Calu3 (cell line): ENCODE results near the gene NAT10. TPM values are rescaled to one million over a fixed set of nuclear protein-coding genes. Genes with fewer than 3 reads are reported as not detected.

ENCODE experiments used
- BruUV-seq: library from RNA; stranded (reverse); fragments of 400-500 nt; replicated peaks from 2 replicates; lab custom pipeline; 2021; lab: Mats Ljungman, UMichigan
- CTCF ChIA-PET: fragments of 300-600 bp; sonication (Branson Sonifier 250); formaldehyde crosslinking; loops from one replicate; lab custom pipeline; 2022; ENCODE audit warnings: antibody characterized with exemption; lab: Charles Lee
- DNase-seq: peaks from one replicate; pipeline ENCODE4 v3.0.0; 2022
- H3K27ac Mint-ChIP-seq: one replicate; pipeline ENCODE4 v1.8.0; 2022; ENCODE audit warnings: mixed read lengths; ENCODE audit not compliant: unreplicated experiment
- H3K27me3 Mint-ChIP-seq: one replicate; pipeline ENCODE4 v1.8.0; 2022; ENCODE audit warnings: mixed read lengths; ENCODE audit not compliant: unreplicated experiment
- H3K36me3 Mint-ChIP-seq: one replicate; pipeline ENCODE4 v1.8.0; 2022; ENCODE audit warnings: mild to moderate bottlenecking, moderate library complexity, mixed read lengths; ENCODE audit not compliant: insufficient read depth, unreplicated experiment
- H3K4me1 Mint-ChIP-seq: one replicate; pipeline ENCODE4 v1.8.0; 2022; ENCODE audit warnings: mild to moderate bottlenecking, low read depth, mixed read lengths; ENCODE audit not compliant: unreplicated experiment
- H3K4me3 Mint-ChIP-seq: one replicate; pipeline ENCODE4 v1.8.0; 2022; ENCODE audit warnings: mild to moderate bottlenecking, low read depth, moderate library complexity, mixed read lengths; ENCODE audit not compliant: unreplicated experiment
- H3K9me3 Mint-ChIP-seq: one replicate; pipeline ENCODE4 v1.8.0; 2022; ENCODE audit warnings: low read depth, mixed read lengths; ENCODE audit not compliant: unreplicated experiment
- CTCF ChIP-seq: fragments of 200-600 bp; IDR thresholded peaks from one replicate; pipeline ENCODE4 v1.8.0; 2022; ENCODE audit warnings: antibody characterized with exemption; ENCODE audit not compliant: unreplicated experiment
- intact Hi-C: fragments of 100-400 bp; cut with micrococcal nuclease; formaldehyde crosslinking; loops from one replicate; pipeline ENCODE4 v1.10.0; 2022; ENCODE audit not compliant: unreplicated experiment
- total RNA-seq: library from RNA; stranded (reverse); gene quantifications from 2 replicates; pipeline ENCODE4 v1.2.3, GENCODE V29; 2022

The NAT10 gene
- total RNA-seq, 1 experiment from 2014 or later: 80.1 TPM

DNA sequence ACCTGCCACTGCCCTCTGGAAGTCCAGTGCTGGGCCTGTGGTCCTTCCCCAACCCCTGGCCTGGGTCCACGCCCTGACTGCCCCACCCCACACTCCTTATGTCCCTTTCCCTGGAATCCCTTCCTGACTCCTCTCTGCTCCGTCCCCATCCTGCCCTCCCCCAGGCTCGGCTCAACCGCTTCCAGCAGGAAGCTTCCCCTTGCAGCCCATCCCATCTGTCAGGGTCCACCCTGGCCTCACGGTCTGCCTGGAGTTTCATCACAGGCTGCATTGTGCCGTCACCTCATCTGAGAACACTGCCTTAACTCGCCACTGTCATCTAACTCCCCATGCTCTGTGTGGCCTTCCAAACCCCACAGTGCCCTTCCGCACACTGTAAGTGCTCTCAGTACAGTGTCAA lies 64.3 kb downstream of the NAT10 start:
- Mint-ChIP-seq H3K36me3 (peaks cover 32% of the 10 kb centered on the region), H3K9me3 (no peaks in the 10 kb centered on the region), H3K27me3 (no peaks in the 10 kb centered on the region), H3K27ac (no peak overlapping the region), H3K4me3 (no peak overlapping the region), H3K4me1 (peaks cover 11% of the 10 kb centered on the region)
- intact Hi-C loops: no loop called here
- no peak for DNase-seq
- no TSS peak for BruUV-seq
- CTCF ChIA-PET: no interaction called here
- no peak for TF ChIP-seq CTCF

DNA sequence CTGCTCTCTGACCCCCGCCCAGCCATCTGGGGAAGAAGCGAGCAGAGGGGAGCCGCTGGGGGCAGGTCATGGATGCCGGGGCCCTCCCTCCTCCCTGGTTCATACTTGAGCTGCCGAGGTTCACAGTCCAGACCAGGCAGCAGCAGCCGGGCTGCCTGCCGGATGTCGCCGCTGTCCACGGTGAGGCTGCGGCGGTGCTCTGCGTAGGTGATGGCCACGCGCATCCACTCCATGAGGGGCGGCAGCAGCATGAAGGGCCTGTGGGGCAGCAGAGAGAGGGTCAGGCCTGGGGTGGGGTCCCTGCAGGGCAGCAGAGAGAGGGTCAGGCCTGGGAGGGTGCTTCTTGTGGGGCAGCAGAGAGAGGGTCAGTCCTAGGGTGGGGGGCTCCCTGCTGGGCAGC lies 67.6 kb downstream of the NAT10 start:
- DNase-seq: no peak
- no TSS peak for BruUV-seq
- no peak overlapping the region for H3K4me3 Mint-ChIP-seq
- intact Hi-C loops: no loop called here
- CTCF ChIA-PET: interaction anchor here (1.5 to 1.9 kb wide), 2 partner anchors 184 to 185 kb away, joined by 4 to 37 read pairs; partner anchors contain the start of gene ABTB2
- peaks cover 21% of the 10 kb centered on the region for H3K36me3 Mint-ChIP-seq
- no peak overlapping the region for H3K27ac Mint-ChIP-seq
- peaks cover 18% of the 10 kb centered on the region for H3K4me1 Mint-ChIP-seq
- H3K27me3 Mint-ChIP-seq: no peaks in the 10 kb centered on the region
- no peaks in the 10 kb centered on the region for H3K9me3 Mint-ChIP-seq
- TF ChIP-seq CTCF: no peak

DNA sequence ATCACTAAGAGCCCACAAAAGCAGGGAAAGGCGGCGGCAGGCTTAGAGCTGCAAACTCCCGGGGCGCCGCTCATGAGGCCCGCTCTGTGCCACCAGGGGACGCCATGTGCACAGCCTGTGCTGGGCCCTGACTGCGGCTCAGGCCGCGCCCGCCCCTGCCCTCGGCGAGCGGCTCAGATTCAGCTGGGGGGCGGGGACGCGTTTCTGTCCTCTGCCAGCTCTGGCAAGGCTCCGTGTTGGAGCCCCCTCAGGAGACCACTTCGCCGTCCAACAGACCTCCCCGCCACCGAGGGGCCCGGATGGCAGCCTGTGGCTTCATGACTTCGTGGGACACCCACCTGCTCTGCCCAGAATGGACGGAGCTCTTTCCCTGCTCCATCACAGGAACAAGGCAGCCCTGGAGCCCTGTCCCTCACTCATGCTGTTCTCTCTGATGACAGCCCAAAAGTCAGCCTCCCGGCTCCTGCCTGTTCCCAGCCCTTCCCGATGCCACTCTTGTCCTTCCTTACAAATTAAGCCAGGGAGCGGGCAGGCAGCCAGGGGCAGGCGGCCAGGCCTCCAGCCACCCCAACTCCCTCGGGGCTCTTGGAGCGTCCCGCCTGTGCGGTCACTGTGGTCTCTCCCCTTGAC lies 69.1 kb downstream of the NAT10 start:
- Mint-ChIP-seq H3K27me3 (no peaks in the 10 kb centered on the region), H3K27ac (peak overlapping the region; percentile 45), H3K4me1 (peaks cover 18% of the 10 kb centered on the region), H3K9me3 (no peaks in the 10 kb centered on the region), H3K36me3 (peaks cover 20% of the 10 kb centered on the region), H3K4me3 (peak overlapping the region; percentile 69)
- peak; percentile 91 for DNase-seq
- BruUV-seq: no TSS peak
- peak; percentile 95 for TF ChIP-seq CTCF
- intact Hi-C loops: loop anchor here (1.0 to 5.0 kb wide), 2 partner anchors 88 to 185 kb away; no protein-coding TSS in a partner anchor
- CTCF ChIA-PET: interaction anchor here (0.6 to 2.2 kb wide), 30 partner anchors 10 to 506 kb away, joined by 3 to 37 read pairs (median 4); partner anchors contain the start of genes ABTB2 and NAT10

- H3K4me1 Mint-ChIP-seq: peaks cover 18% of the 10 kb centered on the region
- H3K27ac Mint-ChIP-seq: no peak overlapping the region
- no TSS peak for BruUV-seq
- CTCF ChIA-PET: interaction anchor here (1.1 to 2.2 kb wide), 3 partner anchors 88 to 170 kb away, joined by 4 to 22 read pairs (median 16); no protein-coding TSS in a partner anchor
- no peaks in the 10 kb centered on the region for H3K9me3 Mint-ChIP-seq
- no peaks in the 10 kb centered on the region for H3K27me3 Mint-ChIP-seq
- no peak overlapping the region for H3K4me3 Mint-ChIP-seq
- intact Hi-C loops: loop anchor here (5.0 kb wide), 1 partner anchor 87 kb away; no protein-coding TSS in a partner anchor
- no peak for DNase-seq
- TF ChIP-seq CTCF: no peak
- H3K36me3 Mint-ChIP-seq: peaks cover 16% of the 10 kb centered on the region
Observed at GRCh38 chr11:34175284-34176019, 70.0 kb downstream of the NAT10 start.
